GM18507 (cell line): Measurements from ENCODE around the gene TOMM22.
A peak's percentile ranks its signal among the peaks of the same experiment; 100 is the strongest.

Source experiments
- DNase-seq: peaks from one replicate; pipeline ENCODE4 v3.0.0; 2011; ENCODE audit warnings: low read depth; ENCODE audit not compliant: insufficient read length; ENCODE audit errors: extremely low spot score
- FAIRE-seq: peaks from 2 replicates; lab custom pipeline; 2011; peaks lifted over from hg19 to GRCh38; lab: Jason Lieb, UNC

Gene TOMM22

DNA sequence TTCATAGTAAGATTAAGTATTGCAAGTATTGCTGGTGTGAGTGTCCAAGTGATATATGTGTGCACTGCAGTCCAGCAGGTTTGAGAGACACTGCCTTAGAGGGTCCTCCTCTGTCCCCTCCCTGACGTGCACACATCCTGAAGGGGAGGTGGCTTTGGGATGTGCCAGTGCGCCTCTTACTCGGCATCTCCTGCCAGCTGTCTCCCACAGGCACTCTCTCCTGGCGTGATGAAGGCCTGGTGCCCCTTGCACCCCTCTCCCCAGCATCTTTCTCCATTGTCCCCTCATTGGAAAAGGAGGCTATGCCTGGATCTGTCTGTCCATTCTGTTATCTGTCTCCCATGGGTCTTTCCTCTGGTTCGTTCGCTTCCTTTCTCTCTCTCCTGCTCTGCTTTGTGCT lies 48.2 kb downstream of the TOMM22 start:
- DNase-seq: no peak
- no peak for FAIRE-seq

DNA sequence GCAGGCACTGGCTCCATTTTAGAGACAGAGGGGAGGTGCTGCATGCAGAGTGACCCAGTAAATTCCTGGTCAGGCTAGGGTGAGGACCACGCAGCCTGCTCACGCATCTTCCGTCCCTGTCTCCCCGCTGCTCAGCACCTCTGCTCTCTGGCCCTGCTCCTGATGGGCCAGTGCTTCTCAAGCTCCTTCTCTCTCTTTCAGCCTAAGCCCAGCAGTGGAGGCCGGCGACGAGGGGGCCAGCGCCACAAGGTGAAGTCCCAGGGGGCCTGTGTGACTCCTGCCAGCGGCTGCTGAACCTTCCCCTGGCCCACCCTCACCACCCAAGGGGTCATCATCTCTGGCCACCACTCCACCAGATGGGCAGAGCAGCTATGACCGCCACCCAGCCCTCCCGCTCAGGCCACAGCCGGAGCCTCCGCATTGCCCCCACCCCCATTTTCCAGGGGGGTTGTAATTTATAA lies 48.7 kb downstream of the TOMM22 start:
- FAIRE-seq (no peak), DNase-seq (no peak)

DNA sequence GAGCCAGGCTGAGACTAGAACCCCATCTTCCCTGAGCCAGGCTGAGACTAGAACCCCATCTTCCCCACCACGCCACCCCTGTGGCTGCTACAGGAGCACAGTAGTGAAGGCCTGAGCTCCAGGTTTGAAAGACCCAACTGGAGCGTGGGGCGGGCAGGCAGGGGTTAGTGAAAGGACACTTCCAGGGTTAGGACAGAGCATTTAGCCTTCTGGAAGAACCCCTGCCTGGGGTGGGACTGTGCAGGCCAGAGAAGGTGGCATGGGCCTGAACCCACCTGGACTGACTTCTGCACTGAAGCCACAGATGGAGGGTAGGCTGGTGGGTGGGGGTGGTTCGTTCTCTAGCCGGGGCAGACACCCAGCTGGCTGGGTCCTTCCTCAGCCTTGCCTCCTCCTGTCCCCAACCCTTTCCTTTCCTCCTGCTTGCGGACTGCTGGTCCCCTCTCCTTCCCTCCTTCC lies 50.0 kb downstream of the TOMM22 start:
- FAIRE-seq (no peak), DNase-seq (no peak)

DNA sequence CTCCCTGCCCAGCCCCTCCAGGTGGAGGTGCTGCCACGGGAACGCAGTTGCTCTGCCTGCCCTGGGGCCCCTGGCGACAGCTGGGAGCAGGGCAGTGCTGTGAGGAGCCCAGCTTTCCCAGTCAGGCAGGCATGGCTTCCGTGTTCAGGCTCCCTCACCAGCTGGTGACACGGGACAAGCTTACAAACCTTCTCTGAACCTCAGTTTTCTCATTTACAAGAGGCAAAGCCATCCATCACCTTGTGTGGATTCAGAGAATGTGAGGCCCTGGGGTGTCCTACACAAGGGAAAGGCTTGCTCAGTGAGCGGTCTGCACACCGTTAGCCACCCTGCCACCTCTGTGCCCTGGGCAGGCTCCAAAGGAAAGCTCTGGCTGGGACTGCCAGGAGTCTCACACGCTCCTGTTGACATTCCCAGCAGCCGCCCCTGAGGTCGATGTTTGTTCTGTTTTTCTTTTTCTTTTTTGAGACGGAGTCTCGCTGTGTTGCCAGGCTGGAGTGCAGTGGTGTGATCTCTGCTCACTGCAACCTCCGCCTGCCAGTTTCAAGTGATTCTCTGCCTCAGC lies 50.6 kb downstream of the TOMM22 start:
- FAIRE-seq (no peak), DNase-seq (no peak)

DNA sequence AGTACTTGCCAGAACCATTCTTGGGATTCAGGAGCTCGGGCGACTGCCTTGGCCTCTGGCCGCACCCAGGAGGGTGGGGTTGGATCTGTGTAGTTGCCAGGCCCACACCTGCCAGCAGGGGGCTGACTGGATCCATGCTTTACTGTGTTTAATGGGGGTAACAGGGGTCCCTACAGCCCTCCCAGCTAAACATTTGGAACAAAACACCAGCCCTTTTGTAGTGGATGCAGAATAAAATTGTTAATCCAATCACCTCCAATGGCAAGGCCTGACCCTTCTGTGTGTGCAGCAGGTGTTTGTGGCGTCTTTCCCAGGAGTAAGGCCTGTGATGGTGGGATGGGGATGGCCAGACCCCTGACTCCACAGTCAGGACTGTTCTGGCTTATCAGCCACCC lies 51.6 kb downstream of the TOMM22 start:
- DNase-seq (no peak), FAIRE-seq (peak; percentile 56)

DNA sequence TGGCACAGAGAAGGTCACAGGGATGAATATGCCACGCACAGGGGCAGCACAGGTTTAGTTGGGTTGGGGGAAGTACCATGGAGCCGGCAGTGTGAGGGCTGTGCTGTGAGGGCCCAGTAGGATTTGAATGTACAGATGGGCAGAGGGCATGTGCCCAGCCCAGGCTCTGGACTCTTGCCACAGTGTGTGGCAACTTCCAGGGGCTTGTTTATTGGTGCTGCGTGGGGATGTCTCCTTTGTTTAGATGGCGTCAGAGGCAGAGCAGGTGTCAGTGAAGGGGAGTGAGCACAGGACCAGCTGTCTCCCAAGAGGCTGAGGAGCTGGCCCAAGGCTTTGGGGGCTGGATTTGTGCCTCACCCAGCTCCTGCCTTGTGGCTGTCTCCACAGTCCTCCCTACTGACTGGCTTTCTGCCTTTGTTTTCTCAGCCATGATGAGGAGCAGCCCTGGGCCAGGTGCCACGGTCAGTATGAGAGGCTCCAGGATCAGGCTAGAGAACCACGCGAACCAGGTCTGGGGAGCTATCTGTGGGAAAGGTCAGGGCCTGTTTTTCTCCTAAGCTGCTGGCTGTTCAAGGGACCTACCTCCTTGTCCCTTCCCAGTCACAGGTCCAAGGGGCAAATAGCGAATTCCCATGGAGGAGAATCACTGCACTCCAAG lies 52.1 kb downstream of the TOMM22 start:
- DNase-seq: no peak

DNA sequence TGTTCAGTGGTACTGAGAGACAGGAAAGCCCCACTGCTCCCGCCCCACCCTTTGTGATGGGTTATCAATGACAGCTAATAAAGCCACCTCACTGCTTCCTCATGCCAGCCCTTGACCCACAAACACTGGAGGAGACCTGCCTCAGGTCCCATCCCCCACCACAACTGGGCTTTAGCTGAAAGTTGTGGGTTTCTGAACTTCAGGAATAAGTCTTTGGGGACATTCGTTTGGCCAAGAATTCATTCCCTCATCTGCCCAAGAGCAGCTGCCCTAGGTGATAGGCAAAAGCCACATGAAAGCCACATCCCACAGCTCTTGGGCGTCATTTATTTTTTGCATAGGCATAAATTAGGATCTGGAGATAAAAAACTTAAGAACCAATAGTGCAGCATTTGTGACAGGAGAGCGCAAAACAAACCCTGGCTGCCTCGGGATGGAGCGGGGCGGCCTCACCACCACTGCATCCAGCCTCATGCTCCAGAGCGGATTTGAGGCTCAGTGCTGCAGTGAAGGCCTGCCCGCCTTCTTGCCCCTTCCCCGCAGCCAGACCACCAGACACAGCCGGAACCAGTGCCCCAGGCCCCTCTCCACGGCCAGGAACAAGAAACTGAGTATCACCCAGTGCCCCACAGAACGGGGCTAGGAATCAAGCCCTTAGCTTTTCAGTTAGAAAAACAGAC lies 52.8 kb downstream of the TOMM22 start:
- no peak for FAIRE-seq
- DNase-seq: no peak

More for the DNA sequence above, 52.1 kb downstream of the TOMM22 start:
- FAIRE-seq: no peak
